HEK293 (cell line): ENCODE measurements around the gene CTBP2.

Source experiments
- CTCF ChIA-PET: fragments of 350-600 bp; formaldehyde crosslinking; extraction: SDS; loops from one replicate; lab custom pipeline; 2021; ENCODE audit warnings: antibody characterized with exemption; lab: Yijun Ruan, JAX
- POLR2A ChIA-PET: fragments of 300-600 bp; formaldehyde crosslinking; extraction: SDS; loops from one replicate; lab custom pipeline; 2020; ENCODE audit warnings: antibody characterized with exemption, inconsistent platforms; lab: Yijun Ruan, JAX
- H3K27ac ChIP-seq: fragments of 200-500 bp; sonication (Bioruptor generic); 2 replicates; pipeline ENCODE4 v1.5.1; 2014; ENCODE audit warnings: low read depth, low read length, control low read depth, inconsistent platforms; ENCODE audit errors: extremely low read depth
- H3K36me3 ChIP-seq, 2 experiments: fragments of 200-500 bp in 1 of 2; sonication (Bioruptor generic) in 1 of 2; 1 replicate in 1 of 2; 2 replicates in 1 of 2; pipeline ENCODE4 v1.5.1; 2014 to 2017; ENCODE audit warnings: inconsistent platforms in 2 of 2, low read length in 2 of 2; ENCODE audit not compliant: control insufficient read depth in 2 of 2, insufficient read depth in 1 of 2
- H3K4me1 ChIP-seq: fragments of 200-500 bp; sonication (Bioruptor generic); 2 replicates; pipeline ENCODE4 v1.5.1; 2014; ENCODE audit warnings: mild to moderate bottlenecking, low read length, inconsistent platforms; ENCODE audit not compliant: control insufficient read depth, insufficient read depth
- H3K4me3 ChIP-seq: 2 replicates; pipeline ENCODE4 v1.5.1; 2011; ENCODE audit warnings: low read depth, mild to moderate bottlenecking, control low read depth, low read length, moderate library complexity
- H3K9me3 ChIP-seq: fragments of 200-500 bp; sonication (Bioruptor generic); 2 replicates; pipeline ENCODE4 v1.5.1; 2014; ENCODE audit warnings: low read depth, low read length, inconsistent platforms; ENCODE audit not compliant: control insufficient read depth, insufficient read depth
- GFI1B ChIP-seq: fragments of 450-650 bp; formaldehyde crosslinking; IDR thresholded peaks from 2 replicates; pipeline ENCODE4 v1.5.1; 2016; ENCODE audit warnings: missing biosample characterization, missing genetic modification characterization
- GLIS2 ChIP-seq: fragments of 450-650 bp; formaldehyde crosslinking; IDR thresholded peaks from 2 replicates; pipeline ENCODE4 v1.5.1; 2016; ENCODE audit warnings: missing biosample characterization, missing genetic modification characterization
- KLF10 ChIP-seq: fragments of 450-650 bp; IDR thresholded peaks from 2 replicates; pipeline ENCODE4 v1.5.1; 2018; ENCODE audit warnings: missing biosample characterization, mild to moderate bottlenecking, missing genetic modification characterization
- SCRT2 ChIP-seq: fragments of 450-650 bp; formaldehyde crosslinking; IDR thresholded peaks from 2 replicates; pipeline ENCODE4 v1.5.1; 2016; ENCODE audit warnings: missing biosample characterization, missing genetic modification characterization
- TRIM28 ChIP-seq: IDR thresholded peaks from 2 replicates; pipeline ENCODE4 v1.6.1; 2011; ENCODE audit warnings: low read length, control low read depth, borderline replicate concordance
- ZBTB17 ChIP-seq: fragments of 450-650 bp; formaldehyde crosslinking; IDR thresholded peaks from 2 replicates; pipeline ENCODE4 v1.5.1; 2016; ENCODE audit warnings: missing biosample characterization, missing genetic modification characterization
- ZFHX2 ChIP-seq: fragments of 450-650 bp; formaldehyde crosslinking; conservative IDR thresholded peaks from 2 replicates; pipeline ENCODE4 v1.5.1; 2016; ENCODE audit warnings: missing biosample characterization, missing genetic modification characterization
- ZNF157 ChIP-seq: fragments of 450-650 bp; formaldehyde crosslinking; IDR thresholded peaks from 2 replicates; pipeline ENCODE4 v1.5.1; 2016; ENCODE audit warnings: missing biosample characterization, missing genetic modification characterization
- ZNF175 ChIP-seq: fragments of 450-650 bp; formaldehyde crosslinking; IDR thresholded peaks from 2 replicates; pipeline ENCODE4 v1.5.1; 2016; ENCODE audit warnings: missing biosample characterization, missing genetic modification characterization
- ZNF560 ChIP-seq: fragments of 450-650 bp; formaldehyde crosslinking; IDR thresholded peaks from 2 replicates; pipeline ENCODE4 v1.5.1; 2017; ENCODE audit warnings: missing biosample characterization, missing genetic modification characterization, borderline replicate concordance
- ZNF654 ChIP-seq: fragments of 450-650 bp; formaldehyde crosslinking; IDR thresholded peaks from 2 replicates; pipeline ENCODE4 v1.5.1; 2016; ENCODE audit warnings: low read depth, missing biosample characterization, missing genetic modification characterization
- ZNF76 ChIP-seq: fragments of 450-650 bp; formaldehyde crosslinking; IDR thresholded peaks from 2 replicates; pipeline ENCODE4; 2016; ENCODE audit warnings: low read depth, missing biosample characterization, missing genetic modification characterization, borderline replicate concordance
- ZNF776 ChIP-seq: fragments of 450-650 bp; formaldehyde crosslinking; IDR thresholded peaks from 2 replicates; pipeline ENCODE4 v1.5.0; 2017; ENCODE audit warnings: missing biosample characterization, missing genetic modification characterization, borderline replicate concordance
- ZXDB ChIP-seq: fragments of 450-650 bp; formaldehyde crosslinking; IDR thresholded peaks from 2 replicates; pipeline ENCODE4 v1.5.1; 2016; ENCODE audit warnings: missing biosample characterization, missing genetic modification characterization
- TF ChIP-seq, protein P1 (sequence below): fragments of 450-650 bp; formaldehyde crosslinking; IDR thresholded peaks from 2 replicates; pipeline ENCODE4 v1.5.1; 2016; ENCODE audit warnings: missing biosample characterization, missing genetic modification characterization

Gene CTBP2

GRCh38 chr10:125004571-125005311 is 155.6 kb downstream of the CTBP2 start:
- POLR2A ChIA-PET: no interaction called here

GRCh38 chr10:125003901-125004467 is 156.4 kb downstream of the CTBP2 start:
- CTCF ChIA-PET: no interaction called here
- Histone ChIP-seq H3K9me3 (no peaks in the 10 kb centered on the region), H3K36me3 (peaks cover 0 to 68% of the 10 kb centered on the region in 2 experiments; a peak in 1 of 3 replicates), H3K4me1 (no peaks in the 10 kb centered on the region), H3K27ac (no peak overlapping the region), H3K4me3 (no peak overlapping the region)
- no peak for TF ChIP-seq ZNF776 (tag by site-specific recombination)
- no peak for TF ChIP-seq ZNF157 (tag by site-specific recombination)
- no peak for TF ChIP-seq ZNF654 (tag by site-specific recombination)
- TF ChIP-seq GFI1B: no peak
- TF ChIP-seq, protein P1, sequence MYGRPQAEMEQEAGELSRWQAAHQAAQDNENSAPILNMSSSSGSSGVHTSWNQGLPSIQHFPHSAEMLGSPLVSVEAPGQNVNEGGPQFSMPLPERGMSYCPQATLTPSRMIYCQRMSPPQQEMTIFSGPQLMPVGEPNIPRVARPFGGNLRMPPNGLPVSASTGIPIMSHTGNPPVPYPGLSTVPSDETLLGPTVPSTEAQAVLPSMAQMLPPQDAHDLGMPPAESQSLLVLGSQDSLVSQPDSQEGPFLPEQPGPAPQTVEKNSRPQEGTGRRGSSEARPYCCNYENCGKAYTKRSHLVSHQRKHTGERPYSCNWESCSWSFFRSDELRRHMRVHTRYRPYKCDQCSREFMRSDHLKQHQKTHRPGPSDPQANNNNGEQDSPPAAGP (tag by site-specific recombination): no peak
- POLR2A ChIA-PET: no interaction called here

More at GRCh38 chr10:125004571-125005311, 155.6 kb downstream of the CTBP2 start:
- Histone ChIP-seq H3K27ac (no peak overlapping the region), H3K9me3 (no peaks in the 10 kb centered on the region), H3K4me1 (no peaks in the 10 kb centered on the region), H3K36me3 (peaks cover 0 to 61% of the 10 kb centered on the region in 2 experiments; a peak in 1 of 3 replicates), H3K4me3 (no peak overlapping the region)
- CTCF ChIA-PET: no interaction called here
- TF ChIP-seq ZXDB: no peak
- TF ChIP-seq TRIM28: no peak
- TF ChIP-seq SCRT2: no peak
- no peak for TF ChIP-seq KLF10 (tag by site-specific recombination)
- TF ChIP-seq ZNF560 (tag by site-specific recombination): no peak
- TF ChIP-seq ZNF175: no peak
- TF ChIP-seq ZBTB17: no peak

DNA sequence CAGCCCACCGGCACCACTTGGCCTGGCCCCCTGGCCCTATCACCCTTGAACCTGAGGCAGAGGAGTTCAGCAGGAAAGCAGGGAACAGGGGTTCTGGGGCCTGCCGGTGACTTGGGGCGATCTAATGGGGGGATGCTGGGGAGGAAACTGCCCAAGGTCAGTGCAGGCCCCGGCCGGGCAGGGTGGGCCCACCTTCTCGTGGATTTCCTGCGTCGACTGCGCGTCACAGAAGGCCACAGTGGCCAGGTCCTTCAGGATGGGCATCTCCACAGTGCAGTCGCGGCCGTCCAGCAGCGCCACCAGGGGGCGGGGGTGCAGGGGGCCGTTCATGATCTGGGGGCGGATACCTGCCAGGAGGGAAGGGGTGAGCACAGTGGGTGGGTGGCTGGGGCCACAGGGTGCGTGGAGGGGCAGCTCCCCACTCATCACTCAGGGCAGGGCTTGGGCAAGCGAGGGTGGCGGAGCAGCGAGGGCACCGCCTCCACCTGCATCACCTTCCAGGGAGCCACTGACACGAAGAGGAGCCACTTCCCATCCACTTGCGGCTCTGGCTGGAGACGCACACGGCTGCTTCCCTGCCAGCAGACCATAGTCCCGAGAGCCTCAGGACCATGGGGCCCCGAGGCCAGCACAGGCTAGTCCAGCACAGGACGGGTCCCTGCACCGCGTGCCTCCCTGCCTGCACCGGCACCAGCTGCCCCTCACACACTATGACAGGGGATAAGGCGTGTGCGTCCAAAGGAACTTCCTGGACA is 157.0 kb downstream of the CTBP2 start:
- POLR2A ChIA-PET: no interaction called here
- no peaks in the 10 kb centered on the region for H3K4me1 ChIP-seq
- 0 out of 2 replicates have a peak, but pooled peaks have one; percentile 13 for TF ChIP-seq ZFHX2
- no peak for TF ChIP-seq ZNF76 (tag by site-specific recombination)
- H3K9me3 ChIP-seq: no peaks in the 10 kb centered on the region
- H3K36me3 ChIP-seq: peaks cover 0 to 75% of the 10 kb centered on the region in 2 experiments; a peak in 1 of 3 replicates
- H3K4me3 ChIP-seq: no peak overlapping the region
- CTCF ChIA-PET: interaction anchor here (0.6 kb wide), 1 partner anchor 517 kb away, joined by 5 read pairs; no protein-coding TSS in a partner anchor
- H3K27ac ChIP-seq: no peak overlapping the region

DNA sequence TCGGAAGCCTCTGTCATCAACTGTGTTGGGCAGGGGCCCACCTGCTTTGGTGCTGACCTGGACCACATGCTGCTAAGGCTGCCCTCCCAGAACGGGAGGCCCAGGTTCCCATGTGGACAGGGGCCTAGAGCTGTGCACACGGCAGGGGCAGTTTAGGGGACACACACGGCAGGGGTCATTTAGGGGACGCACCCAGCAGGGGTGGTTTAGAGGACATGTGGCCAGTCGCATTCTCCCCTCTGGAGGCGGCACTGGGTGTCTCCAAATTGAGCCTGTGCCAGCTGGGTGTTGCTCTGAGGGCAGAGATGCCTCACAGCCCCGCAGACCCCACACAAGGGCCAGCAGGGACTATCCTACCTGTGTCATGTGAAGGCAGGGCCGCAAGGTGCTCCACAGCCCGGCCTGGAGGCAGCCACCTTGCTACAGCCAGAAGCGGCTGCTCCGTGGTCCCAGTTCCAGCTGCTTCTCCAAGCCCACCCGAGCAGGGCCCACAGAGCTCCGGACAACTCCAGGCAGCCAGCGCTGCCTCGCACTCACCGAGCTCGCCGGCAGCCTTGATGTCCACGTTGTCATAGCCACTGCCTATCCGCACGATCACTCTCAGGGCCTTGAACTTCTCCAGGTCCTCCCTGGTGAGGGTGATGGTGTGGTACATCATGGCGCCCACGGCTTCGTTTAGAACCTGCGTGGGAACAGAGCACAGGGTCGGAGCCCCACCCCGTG is 157.8 kb downstream of the CTBP2 start:
- no peak overlapping the region for H3K4me3 ChIP-seq
- H3K27ac ChIP-seq: no peak overlapping the region
- H3K36me3 ChIP-seq: peaks cover 0 to 82% of the 10 kb centered on the region in 2 experiments; a peak in 1 of 3 replicates
- TF ChIP-seq GLIS2: peak; percentile 33; the same call in 1 of the 2 replicates
- TF ChIP-seq, protein P1 (tag by site-specific recombination): no peak
- TF ChIP-seq, all 188 proteins: peak for 1
- ChIA-PET CTCF (interaction anchor here (0.6 kb wide), 1 partner anchor 518 kb away, joined by 5 read pairs; no protein-coding TSS in a partner anchor), POLR2A (no interaction called here)
- Histone ChIP-seq H3K4me1 (no peaks in the 10 kb centered on the region), H3K9me3 (no peaks in the 10 kb centered on the region)
